GM18868 (cell line): ENCODE measurements around the gene TLE4.

ENCODE experiments used
- ATAC-seq: cut with Tn5 transposase; IDR thresholded peaks from one replicate; pipeline ENCODE4 v1.9.1; 2021; ENCODE audit warnings: mild to moderate bottlenecking, moderate library complexity; ENCODE audit not compliant: unreplicated experiment

Gene TLE4

GRCh38 chr9:79684711-79685575, 113.2 kb downstream of the TLE4 start:
- no peak for ATAC-seq

- no peak for ATAC-seq
Measured at GRCh38 chr9:79685577-79685976, 113.8 kb downstream of the TLE4 start.

- ATAC-seq = no peak
Measured at GRCh38 chr9:79686381-79687130, 114.8 kb downstream of the TLE4 start.

- peak; percentile 45 for ATAC-seq
Measured at GRCh38 chr9:79687131-79687447, 115.3 kb downstream of the TLE4 start.

GRCh38 chr9:79688363-79688762, 116.6 kb downstream of the TLE4 start:
- no peak for ATAC-seq

- no peak for ATAC-seq
Measured at GRCh38 chr9:79689576-79689975, 117.8 kb downstream of the TLE4 start.

- no peak for ATAC-seq
Measured at GRCh38 chr9:79691496-79691895, 119.7 kb downstream of the TLE4 start.

DNA sequence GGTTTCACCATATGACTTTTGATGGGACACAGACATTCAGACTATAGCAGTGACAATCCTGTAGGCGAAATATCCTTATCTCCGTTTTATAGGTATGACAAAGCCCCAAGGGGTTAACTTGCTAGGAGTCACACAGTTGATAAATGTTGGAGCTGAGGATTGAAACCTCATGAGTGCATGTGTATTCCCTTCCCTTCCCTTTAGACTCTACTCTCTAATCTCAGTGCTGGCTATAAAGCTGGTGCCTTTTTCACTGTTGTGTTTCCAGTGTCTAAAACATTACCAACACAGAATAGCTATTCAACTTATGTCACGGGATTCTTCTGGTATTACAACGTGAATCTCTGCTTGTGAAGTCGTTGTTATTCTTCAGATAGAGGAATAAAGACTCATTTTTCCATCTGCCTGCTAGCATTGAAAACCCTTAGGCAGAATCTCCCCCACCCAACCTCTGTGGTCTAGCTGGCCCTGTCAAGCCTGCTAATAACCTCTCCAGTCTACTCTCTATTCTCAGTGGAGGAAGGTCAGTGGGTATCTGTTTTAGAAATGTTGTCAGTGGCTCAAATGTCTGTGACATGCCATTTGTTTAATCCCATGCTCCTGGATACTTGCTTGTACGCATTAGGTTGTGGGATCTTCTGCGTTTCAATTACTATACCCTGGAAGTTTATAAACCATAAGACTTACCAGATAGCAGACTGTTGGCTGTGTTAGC, 121.2 kb downstream of the TLE4 start:
- no peak for ATAC-seq

DNA sequence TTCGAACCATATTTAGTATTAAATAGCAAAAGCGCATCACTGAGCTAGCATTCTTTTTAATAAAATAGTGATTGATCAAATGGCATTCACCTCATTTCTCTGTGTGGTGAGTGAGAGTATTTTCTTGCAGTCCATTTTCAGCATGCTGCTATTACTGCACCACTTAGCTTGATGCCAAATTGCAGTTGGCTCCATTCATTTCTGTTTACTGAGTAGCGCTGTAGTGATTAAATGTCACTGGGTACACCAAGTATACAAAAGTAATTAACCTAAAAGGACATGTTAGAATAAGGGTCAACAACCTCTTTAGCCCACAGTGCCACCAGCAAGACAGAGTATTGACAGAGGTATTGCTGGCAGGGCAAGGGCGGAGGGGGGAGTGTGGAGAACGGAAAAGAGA, 122.0 kb downstream of the TLE4 start:
- no peak for ATAC-seq

DNA sequence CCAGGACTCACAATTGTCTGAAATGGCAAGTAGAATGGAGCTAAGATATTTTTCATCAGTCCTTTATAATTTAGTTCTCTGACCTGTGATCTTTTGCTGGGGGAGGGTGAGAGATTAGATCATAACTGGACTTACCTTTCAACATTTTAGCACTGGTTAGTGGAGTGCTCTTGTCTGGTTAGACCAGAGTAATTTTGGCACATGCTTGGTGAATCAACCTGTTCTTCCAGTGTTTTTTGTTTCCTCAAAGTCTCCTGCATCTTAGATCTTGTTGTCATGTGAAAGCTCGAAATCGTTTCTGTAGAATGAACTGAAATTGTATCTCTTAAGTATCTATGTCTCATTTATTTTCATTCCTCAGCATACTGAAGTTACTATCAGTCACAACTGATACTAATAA, 122.4 kb downstream of the TLE4 start:
- ATAC-seq = no peak

DNA sequence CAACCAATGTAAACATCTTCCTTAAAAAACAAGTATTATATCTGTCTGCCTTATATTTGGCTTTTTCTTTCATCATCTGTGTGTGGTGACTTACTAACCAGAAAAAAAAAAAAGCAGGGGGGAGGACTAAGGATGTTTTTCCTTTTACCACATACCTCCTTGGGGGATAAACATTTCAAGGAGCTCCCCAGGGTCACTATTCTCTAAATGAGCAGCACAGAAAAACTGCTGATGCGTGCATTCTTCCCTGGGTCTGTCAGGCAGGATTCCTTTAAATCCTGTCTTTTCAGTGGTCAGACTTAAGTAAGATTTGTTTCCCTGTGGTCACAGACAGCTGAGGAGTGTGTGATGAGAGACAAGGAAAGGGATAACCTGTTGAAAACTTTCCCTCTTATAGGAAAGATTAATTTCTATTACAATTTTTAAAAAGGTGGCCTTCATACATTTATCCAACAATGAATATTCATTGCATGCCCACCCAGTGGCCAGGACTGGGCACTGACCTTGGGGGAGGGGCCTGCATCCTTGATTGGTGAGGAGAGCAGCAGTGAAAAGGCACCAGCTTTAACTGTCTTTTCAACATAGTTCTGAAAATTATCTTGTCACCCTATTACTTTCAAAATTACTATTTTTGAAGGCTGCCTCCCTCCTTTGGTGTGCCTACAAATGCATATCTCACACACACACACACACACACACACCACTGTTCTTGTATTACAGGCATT, 123.1 kb downstream of the TLE4 start:
- no peak for ATAC-seq

DNA sequence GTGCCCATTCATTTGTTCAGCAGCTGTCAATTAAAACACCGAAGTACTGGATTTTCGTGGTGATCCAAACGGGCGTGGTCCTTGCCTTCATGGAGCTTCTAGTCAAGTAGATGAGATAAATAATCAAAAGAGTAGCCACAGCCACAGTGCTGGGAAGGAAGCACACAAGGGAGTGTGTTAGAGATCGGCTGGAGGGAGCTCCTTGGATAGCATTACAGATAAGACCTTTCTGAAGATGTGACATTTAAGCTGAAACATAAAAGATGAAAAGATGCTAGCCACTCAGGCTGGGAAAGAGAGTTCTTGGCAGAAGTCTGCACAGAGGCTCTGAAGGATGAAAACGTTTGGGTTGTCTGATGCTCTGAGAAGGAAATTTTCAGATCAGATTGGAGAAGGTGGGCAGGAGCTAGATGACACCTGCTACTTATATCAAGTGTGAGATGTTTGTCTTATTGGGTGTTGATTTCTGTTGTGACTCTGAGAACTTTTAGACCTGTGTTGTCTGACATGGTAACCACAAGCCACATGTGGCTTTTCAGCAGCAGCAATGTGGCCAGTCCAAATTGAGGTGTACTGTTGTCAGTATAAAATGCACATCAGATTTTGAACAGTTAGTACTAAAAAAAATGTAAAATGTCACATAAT, 123.9 kb downstream of the TLE4 start:
- peak; percentile 53 for ATAC-seq

DNA sequence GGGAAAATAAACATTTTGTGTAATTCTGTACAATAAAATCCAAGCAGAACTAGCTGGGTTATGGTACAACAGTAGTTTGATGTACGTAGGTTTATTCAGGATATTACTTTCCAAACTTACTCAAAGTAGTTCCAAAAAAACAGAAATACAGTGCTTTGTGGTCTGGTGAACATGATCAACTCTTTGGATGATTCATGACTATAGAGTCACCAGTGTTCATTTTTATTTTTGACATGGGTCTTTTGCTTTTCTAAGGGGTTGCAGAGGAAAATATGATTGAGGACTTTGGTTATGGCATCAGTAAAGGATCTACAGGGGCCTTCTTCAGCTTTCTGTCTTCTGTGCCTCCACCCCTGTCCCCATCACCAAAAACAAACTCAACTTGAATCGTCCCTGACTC, 127.2 kb downstream of the TLE4 start:
- no peak for ATAC-seq

DNA sequence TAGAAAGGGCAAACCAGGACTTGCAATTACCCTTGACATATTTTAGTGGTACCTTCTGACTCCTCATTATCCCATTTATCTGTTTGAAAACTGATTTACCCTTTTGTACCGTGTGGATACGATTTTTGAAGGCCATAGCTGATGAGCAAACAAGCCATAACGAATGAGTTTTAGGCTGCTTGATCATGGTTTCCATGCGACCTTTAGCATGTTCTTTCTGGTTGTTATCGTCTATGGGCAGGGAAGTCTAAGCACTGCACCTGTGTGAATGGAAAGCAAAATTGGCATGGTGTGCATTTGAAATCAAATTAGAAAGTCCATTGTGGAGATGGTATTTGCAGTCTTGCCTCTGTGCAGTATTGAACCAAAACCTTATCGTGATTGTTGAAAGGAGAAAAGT, 127.7 kb downstream of the TLE4 start:
- ATAC-seq = no peak

GRCh38 chr9:79700607-79701360, 129.0 kb downstream of the TLE4 start:
- no peak for ATAC-seq

DNA sequence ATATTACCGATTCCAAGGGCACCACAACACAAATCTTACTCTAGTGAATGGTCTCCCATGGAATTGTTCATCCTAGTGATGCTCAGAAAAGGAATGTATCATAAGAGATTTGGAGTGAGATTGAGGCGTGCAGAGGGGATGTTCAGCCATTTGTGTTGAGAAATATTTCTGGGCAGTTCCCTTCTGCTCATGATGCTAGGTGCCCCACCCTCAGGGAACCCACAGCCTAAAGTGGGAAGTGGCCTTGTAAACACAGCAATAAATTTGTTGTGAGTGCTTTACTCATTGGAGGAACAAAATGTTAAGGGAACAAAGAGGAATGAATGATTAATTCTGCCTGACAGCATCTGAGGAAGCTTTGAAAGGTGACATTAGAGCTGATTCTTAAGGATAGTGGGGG, 129.9 kb downstream of the TLE4 start:
- no peak for ATAC-seq

- ATAC-seq = no peak
Measured at GRCh38 chr9:79705704-79706103, 133.9 kb downstream of the TLE4 start.

DNA sequence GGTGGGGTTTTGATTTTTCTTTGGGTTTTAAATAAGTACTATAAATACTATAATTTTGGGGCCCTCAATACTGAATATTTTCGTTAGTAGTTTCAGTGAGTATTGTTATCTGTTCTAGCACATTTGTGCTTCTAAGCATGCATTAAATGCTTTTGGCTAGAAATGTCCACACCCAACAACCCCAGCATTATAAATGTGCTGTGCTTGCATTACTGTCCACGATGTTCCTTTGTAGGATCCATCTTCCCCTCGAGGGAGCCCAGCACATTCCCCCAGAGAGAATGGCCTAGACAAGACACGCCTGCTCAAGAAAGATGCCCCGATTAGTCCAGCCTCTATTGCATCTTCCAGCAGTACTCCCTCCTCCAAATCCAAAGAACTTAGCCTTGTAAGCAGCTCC, 134.7 kb downstream of the TLE4 start:
- ATAC-seq = no peak

DNA sequence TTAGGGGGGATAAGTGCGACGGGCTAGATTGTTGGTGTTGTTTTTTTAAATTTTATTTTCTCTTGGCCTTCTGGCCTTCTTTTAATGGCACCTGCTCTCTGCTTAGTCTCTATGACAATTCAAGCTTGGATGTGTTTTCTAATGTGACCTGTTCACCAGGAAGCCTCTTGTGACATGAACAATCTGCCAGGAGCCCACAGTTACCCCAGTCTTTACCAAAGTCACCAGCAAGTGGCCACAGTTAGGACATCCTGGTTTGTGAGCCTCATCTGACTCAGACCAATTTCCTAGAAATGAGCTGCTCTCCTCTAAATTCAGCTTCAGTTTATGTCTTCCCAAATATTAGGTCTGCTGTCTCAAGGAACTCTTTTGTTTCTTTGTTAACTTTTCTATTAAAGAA, 135.8 kb downstream of the TLE4 start:
- no peak for ATAC-seq

GRCh38 chr9:79708541-79708940, 136.8 kb downstream of the TLE4 start:
- no peak for ATAC-seq
